ENCODE data around the gene OR1J1. TPM values are rescaled to one million over a fixed set of nuclear protein-coding genes. Genes with fewer than 3 reads are reported as not detected.

OR1J1 gene, protein sequence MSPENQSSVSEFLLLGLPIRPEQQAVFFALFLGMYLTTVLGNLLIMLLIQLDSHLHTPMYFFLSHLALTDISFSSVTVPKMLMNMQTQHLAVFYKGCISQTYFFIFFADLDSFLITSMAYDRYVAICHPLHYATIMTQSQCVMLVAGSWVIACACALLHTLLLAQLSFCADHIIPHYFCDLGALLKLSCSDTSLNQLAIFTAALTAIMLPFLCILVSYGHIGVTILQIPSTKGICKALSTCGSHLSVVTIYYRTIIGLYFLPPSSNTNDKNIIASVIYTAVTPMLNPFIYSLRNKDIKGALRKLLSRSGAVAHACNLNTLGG
- total RNA-seq (not detected), polyA plus RNA-seq (not detected)
- long read RNA-seq, donor 1: 0 reads
- long read RNA-seq, donor 2: 0 reads
- long read RNA-seq, donor 3: 0 reads

DNA sequence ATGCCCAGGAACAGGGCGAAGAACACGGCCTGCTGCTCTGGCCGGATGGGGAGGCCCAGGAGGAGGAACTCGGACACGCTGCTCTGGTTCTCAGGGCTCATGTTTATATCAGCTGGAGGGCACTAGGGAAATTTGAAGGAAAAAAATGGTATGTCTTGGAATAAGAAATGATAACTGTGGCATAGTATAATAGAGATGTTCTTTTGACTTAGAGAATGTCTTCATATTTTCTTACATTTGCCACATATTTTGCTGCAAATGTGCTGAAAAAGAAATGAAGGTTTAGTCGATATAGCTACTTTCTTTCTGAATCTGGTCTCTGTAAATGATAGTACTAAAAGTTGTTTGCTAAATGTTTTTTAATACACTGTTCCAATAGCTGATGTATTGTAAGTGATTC, at the start of gene OR1J1:
TSS of gene OR1J1 (minus strand) at position 101 of the 400 bp plus-strand sequence. CDS start at position 101, 0 bp downstream.
- WGBS, 2 donors: 86 to 89% methylated on average over 6 of the region's 6 CpGs

DNA sequence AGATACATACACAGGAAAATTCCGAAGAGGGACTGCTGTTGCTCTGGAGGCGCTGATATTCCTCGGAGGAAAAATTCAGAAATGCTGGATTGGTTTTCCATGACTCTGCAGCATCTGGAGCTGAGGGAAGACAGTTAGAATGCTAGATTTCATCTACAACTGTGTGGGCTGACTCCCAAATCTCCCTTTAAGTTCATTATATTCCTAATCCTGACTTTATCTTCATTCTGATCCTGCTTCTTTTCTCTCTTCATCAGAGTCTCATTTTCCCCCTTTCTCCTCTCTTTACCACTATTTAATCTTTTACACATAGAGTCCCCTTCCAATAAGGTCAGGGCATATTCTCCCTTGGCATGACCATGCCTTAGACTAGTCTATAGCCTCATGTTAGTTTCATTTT, 49.5 kb upstream of the OR1J1 start, which contains the start of gene OR1N1:
TSS of gene OR1N1 (minus strand) at position 101 of the 400 bp plus-strand sequence. CDS start at position 101, 0 bp downstream.
- intact Hi-C loops (cut with DNase I): no loop called here
- H3K9me3 ChIP-seq: no peaks in the 10 kb centered on the region
- WGBS, 2 donors: 90 to 94% methylated on average over 3 of the region's 3 CpGs
- no peaks in the 10 kb centered on the region for H3K4me1 ChIP-seq
- TF ChIP-seq, protein P1, sequence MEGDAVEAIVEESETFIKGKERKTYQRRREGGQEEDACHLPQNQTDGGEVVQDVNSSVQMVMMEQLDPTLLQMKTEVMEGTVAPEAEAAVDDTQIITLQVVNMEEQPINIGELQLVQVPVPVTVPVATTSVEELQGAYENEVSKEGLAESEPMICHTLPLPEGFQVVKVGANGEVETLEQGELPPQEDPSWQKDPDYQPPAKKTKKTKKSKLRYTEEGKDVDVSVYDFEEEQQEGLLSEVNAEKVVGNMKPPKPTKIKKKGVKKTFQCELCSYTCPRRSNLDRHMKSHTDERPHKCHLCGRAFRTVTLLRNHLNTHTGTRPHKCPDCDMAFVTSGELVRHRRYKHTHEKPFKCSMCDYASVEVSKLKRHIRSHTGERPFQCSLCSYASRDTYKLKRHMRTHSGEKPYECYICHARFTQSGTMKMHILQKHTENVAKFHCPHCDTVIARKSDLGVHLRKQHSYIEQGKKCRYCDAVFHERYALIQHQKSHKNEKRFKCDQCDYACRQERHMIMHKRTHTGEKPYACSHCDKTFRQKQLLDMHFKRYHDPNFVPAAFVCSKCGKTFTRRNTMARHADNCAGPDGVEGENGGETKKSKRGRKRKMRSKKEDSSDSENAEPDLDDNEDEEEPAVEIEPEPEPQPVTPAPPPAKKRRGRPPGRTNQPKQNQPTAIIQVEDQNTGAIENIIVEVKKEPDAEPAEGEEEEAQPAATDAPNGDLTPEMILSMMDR (IDR thresholded peaks at IDR 0.05): no peak
- no peak for ATAC-seq
- H3K4me3 ChIP-seq: no peak within 1 kb of the TSS
- DNase-seq: no peak
- no peak within 1 kb of the TSS for H3K27ac ChIP-seq
- no peaks in the 10 kb centered on the region for H3K36me3 ChIP-seq
- peaks cover 0 to 14% (median 9%) of the 10 kb centered on the region in 7 donors for H3K27me3 ChIP-seq

More for the DNA sequence above, at the start of gene OR1J1:
- TF ChIP-seq, protein P1 (IDR thresholded peaks at IDR 0.05): no peak
- intact Hi-C loops (cut with DNase I): no loop called here
- no peak for DNase-seq
- Histone ChIP-seq H3K4me1 (no peaks in the 10 kb centered on the region), H3K9me3 (no peaks in the 10 kb centered on the region), H3K36me3 (no peaks in the 10 kb centered on the region), H3K27me3 (peaks cover 0 to 34% (median 13%) of the 10 kb centered on the region in 7 donors), H3K27ac (no peak within 1 kb of the TSS), H3K4me3 (no peak within 1 kb of the TSS)
- ATAC-seq: no peak

DNA sequence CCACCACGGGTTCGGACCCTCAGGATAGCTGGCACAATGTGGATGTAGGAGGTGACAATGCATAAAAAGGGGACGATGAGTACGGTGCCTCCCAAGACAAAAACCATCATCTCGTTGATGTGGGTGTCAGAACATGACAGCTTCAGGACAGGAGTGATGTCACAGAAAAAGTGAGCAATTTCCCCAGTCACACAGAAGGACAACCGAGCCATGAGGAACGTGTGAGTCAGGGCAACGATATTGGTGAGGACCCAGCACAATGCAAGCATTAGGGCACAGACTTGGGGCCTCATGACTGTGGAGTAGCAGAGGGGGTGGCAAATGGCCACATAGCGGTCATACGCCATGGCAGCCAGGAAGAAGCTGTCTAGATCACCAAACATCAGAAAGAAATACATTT, 48.9 kb upstream of the OR1J1 start:
- intact Hi-C loops (cut with DNase I): no loop called here
- TF ChIP-seq, protein P1 (IDR thresholded peaks at IDR 0.05): no peak

DNA sequence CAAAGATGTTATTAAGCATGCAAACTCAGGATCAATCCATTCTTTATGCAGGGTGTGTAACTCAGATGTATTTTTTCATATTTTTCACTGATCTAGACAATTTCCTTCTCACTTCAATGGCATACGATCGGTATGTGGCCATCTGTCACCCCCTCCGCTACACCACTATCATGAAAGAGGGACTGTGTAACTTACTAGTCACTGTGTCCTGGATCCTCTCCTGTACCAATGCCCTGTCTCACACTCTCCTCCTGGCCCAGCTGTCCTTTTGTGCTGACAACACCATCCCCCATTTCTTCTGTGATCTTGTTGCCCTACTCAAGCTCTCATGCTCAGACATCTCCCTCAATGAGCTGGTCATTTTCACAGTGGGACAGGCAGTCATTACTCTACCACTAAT, 41.6 kb upstream of the OR1J1 start:
- WGBS, 2 donors: 88% methylated on average over 3 of the region's 3 CpGs
- ATAC-seq (no peak), DNase-seq (no peak)
- Histone ChIP-seq H3K36me3 (no peaks in the 10 kb centered on the region), H3K4me1 (no peaks in the 10 kb centered on the region), H3K27ac (no peak overlapping the region), H3K9me3 (no peaks in the 10 kb centered on the region), H3K27me3 (peaks cover 0 to 45% (median 9%) of the 10 kb centered on the region in 7 donors), H3K4me3 (no peak overlapping the region)
- TF ChIP-seq, protein P1 (IDR thresholded peaks at IDR 0.05): no peak
- intact Hi-C loops (cut with DNase I): no loop called here

More for the DNA sequence above, 48.9 kb upstream of the OR1J1 start:
- Histone ChIP-seq H3K4me3 (no peak overlapping the region), H3K4me1 (no peaks in the 10 kb centered on the region), H3K27ac (no peak overlapping the region), H3K9me3 (no peaks in the 10 kb centered on the region), H3K36me3 (no peaks in the 10 kb centered on the region), H3K27me3 (peaks cover 0 to 19% (median 9%) of the 10 kb centered on the region in 7 donors)
- ATAC-seq (no peak), DNase-seq (no peak)
- 79 to 83% methylated on average over 10 of the region's 10 CpGs for WGBS, 2 donors

Measured in heart right ventricle (tissue), 16 donors.